SIG-M5 treated with dmso at 0.1 percent for 504 hours (cell line): ENCODE results near the gene LPCAT3.
"Not testable (repeated sequence)": the region's sequence is repeated elsewhere in the genome, so short reads cannot be mapped to it uniquely, and the experiment has no call there.

Source experiments
- DNase-seq: peaks from one replicate; lab custom pipeline; 2025; ENCODE audit not compliant: unreplicated experiment; lab: John Stamatoyannopoulos, UW

LPCAT3 gene

DNA sequence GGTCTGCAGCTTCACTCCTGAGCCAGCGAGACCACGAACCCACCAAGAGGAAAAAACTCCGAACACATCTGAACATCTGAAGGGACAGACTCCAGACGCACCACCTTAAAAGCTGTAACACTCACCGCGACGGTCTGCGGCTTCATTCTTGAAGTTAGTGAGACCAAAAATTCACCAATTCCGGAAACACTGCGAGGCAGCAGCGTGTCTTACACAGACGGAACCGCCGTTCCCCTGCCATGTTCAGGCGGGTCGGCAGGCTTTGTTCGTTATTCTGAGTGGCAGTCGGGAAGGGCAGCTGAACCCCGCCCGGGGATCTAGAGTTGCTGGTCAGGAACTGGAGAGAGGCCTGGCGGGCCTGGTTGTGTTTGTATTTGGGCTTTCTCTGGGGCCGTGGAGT is 20.3 kb upstream of the LPCAT3 start:
- DNase-seq: no peak

DNA sequence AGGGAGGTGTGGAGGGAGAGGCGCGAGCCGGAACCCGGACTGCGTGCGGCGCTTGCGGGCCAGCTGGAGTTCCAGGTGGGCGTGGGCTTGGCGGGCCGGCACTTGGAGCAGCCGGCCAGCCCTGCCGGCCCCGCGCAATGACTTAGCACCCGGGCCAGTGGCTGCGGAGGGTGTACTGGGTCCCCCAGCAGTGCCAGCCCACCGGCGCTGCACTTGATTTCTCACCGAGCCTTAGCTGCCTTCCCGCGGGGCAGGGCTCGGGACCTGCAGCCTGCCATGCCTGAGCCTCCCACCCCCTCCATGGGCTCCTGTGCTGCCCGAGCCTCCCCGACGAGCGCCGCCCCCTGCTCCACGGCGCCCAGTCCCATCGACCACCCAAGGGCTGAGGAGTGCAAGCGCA is 19.1 kb upstream of the LPCAT3 start:
- not testable (repeated sequence) for DNase-seq

DNA sequence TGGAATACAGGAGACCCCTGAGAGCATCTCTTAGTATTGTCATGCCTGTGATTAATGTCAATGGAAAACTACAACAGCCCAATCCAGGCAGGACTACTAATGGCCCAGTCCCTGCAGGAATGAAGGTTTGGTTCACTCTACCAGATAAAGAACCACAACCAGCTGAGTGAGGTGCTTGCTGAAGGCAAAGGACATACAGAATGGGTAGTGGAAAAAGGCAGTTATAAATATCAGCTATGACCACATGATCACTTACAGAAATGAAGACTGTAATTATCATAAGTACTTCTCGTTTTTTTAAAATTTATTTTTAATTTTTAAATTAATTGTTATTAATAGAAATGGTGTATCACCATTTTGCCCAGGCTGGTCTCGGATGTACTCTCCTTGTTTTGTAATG is 17.2 kb upstream of the LPCAT3 start:
- no peak for DNase-seq

DNA sequence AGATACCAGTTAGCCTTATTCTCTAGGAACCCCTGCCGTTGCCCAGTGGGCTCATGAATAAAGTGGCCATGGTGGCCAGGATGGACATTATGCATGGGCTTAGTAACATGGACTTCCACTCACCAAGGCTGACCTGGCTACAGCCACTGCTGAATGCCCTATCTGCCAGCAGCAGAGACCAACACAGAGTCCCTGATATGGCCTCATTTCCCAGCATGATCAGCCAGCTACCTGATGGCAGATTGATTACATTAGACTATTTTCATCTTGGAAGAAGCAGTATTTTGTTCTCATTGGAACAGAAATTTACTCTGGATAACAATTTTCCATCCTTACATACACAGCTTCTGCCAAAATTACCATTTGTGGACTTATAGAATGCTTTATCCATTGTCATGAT is 16.2 kb upstream of the LPCAT3 start:
- DNase-seq: no peak

DNA sequence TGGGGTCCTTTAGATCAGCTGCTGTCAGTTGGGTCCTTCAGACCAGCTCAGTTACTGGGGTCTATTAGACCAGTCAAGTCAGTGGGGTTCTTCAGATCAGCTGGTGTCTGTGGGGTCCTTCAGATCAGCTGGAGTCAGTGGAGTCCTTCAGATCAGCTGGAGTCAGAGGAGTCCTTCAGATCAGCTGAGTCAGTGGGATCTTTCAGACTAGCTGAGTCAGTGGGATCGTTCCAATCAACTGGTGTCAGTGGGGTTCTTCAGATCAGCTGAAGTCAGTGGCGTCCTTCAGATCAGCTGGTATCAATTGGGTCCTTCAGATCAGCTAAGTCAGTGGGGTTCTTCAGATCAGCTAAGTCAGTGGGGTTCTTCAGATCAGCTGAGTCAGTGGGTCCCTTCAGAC is 14.7 kb upstream of the LPCAT3 start:
- no peak for DNase-seq

DNA sequence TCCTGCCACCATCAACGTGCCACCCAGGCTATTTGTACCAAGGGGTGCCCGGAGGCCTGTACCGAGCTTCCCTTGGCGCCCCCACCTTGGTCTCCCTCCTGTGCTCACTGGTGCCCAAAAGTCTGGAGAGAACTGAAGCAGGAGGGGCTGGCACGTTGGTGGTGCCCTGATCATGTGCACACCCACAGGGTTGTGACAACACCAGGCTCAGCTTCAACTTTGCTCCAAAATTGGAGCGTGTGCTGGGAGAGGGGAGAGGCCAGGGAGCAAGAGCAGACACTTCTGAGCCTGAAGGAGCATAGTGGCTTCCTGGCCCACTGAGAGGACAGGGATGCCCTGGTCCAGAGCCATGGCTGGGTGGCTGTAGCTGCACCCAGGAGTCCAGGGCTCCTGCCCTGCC is 13.0 kb upstream of the LPCAT3 start:
- no peak for DNase-seq

DNA sequence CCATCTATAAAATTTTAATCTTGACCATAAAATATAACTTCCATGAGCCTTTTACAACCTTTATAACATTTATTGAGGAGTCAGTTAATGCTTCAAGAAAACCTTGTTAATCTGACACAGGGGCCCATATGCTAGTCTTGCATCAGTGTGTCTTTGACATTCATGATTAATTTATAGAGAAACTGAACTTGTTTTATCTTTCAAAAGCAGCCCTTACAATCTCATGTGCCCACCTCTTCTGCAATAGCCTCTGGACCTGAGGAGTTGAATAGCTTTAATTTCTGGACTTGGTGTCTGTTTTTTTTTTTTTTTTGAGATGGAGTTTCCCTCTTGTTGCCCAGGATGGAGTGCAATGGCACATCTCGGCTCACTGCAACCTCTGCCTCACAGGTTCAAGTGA is 8.6 kb upstream of the LPCAT3 start:
- no peak for DNase-seq

DNA sequence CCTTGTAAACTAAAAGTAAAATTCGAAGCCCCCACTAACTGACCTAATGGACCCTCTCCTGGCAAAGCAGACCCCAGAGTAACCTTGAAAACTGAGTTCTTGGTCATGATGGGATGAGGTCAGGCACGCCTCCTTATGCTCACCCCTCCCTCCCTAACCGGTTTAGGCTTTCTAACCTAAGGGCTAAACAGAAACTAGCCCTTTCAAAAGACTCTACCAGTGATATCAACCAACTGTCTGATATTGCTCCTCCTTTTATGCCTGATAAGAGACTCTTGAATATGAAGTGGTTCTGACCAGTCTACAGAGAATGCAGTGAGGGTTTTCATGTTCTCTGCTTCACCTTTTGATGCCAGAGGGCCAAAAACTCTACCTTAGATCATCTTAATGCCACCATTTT is 4.8 kb upstream of the LPCAT3 start:
- DNase-seq: no peak

DNA sequence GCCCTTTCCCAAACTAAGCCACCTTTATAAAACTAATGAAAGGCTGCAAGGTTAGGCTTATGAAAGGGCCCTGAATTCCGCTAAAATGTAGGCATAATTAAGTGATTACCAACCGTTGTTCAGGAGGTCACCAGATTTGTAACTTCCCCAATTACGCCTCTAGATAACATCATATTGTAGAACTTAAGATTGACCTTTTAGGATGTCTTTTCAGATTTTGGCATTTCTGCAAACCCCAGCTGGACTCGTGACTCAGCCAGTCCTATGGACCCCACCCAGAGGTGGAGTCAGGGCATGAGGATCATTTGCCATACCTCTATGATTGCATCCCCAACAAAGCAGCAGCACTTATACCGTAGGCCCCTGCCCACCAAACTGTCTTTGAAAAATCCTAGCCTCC is 3.7 kb upstream of the LPCAT3 start:
- DNase-seq: no peak

DNA sequence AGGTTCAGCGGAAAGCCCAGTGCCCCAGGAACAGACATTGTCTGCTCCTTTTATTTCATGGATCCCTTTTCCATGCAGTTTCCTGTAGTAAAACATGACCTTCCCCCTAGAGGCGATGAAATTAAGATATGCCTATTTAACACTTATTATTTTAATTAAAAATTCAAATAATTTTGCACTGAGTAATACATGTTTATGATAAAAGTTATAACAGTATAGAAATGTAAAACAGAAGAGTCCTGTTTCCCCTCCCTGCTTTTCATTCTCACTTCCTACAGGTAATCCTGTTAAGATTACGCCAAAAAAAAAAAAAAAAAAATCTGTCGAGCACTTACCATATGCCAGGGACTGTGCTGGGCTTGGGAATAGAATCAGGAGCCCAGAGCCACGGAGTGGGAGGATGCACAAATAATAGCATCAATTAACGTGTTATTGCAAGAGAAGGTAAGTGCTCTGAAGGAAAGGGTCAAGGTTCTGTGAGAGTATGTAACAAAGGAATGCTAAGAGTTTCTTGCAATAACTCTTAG is 830 bp upstream of the LPCAT3 start:
- no peak for DNase-seq

DNA sequence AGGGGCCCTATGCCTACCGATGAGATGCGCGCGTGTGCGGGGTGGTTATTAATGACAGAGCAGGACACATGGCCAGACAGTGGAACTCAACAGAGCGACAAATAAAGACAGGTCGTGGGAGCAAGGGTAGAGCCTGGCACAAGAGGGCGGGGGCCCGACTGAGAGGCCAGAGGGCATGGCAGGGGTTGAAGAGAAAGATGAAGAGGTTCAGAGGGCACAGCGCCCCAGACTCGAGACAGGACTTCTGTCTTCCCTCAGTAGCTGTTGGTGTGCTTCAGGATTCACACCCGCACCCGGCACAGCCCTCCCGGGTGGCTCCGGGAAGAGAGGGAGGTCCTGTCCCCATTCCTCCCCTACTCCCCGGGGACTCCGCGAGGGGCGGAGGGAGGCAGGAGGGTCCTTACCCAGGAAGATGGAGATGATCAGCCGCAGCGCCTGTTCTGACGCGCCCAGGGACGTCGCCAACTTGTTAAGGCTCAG is 366 bp downstream of the LPCAT3 start:
- peak; percentile 50 for DNase-seq

DNA sequence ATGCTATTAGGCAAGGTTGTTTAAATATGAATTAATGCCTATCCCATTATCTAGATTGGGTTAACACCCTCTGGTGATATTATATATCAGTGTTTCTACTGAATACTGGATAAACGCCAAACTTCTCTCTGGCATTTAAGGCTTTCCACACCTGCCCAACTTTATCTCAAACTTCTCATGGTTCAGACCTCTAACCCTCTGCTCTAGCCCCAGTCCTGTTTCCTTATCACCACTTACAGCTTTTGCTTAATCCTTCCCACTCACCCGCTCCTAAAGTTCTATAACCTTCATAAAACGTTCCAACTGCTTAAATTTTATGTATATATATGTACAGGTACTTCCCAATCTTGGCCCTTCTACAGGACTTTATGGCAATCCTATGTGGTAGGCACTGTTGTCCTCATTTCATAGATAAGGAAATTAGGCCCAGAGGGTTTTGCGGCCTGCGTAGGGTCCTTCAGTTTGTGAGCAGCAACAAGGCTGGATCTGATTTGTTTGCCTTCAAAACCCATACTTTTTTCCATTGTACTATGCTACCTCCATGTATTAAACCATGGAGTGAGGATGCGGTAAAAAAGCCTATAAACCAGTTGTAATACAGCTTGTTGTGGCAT is 1.2 kb downstream of the LPCAT3 start:
- DNase-seq: no peak

DNA sequence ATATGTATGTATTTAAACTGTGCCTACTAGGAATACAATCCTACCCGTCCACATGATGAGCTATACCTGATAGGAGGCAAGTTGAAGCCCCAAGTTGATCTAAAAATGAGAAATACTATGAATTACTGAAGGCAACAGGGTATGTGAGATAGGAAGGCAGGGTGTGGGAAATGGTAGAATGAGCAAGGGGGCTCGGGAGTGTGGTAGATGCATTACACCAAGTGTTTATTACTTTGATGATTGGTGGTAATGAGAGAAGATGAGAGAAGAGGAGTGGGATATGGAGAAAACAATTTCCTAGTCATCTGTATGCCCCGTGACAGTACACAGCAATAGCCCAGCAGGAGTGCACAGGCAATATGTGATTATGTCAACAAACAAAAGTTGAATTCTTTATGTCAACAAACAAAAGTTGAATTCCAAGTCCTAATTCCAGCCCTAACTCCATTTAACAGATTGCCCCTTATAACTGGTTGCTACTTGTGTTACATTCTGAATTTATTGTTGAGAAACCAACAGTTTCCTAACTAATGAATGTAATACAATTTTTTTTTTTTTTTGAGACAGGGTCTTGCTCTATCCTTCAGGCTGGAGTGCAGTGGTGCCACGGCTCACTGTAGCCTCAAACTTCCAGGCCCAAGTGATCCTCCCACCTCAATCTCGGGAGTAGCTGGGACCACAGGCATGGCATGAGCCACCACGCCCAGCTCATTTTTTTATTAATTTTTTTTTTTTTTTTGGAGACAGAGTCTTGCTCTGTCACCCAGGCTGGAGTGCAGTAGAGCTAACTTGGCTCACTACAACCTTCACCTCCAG is 2.5 kb downstream of the LPCAT3 start:
- no peak for DNase-seq

DNA sequence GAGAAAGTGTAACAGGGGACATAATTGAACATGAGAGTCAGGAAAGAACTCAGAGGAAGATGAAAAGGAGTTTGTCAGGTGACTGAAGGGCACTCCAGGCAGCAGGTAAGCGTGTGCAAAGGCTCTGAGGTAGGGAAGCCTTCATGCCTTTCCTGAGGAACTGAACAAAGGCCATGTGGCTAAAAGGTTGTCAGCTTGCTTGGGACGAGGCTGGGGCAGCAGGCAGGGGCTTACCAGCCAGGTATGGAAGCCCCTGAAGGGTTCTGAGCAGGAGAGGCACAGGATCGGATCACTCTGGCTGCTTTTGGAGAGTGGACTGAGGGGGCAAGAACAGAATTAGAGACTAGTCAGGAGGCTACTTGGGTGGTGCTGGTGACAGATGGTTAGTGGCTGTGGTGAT is 5.2 kb downstream of the LPCAT3 start:
- DNase-seq: no peak

DNA sequence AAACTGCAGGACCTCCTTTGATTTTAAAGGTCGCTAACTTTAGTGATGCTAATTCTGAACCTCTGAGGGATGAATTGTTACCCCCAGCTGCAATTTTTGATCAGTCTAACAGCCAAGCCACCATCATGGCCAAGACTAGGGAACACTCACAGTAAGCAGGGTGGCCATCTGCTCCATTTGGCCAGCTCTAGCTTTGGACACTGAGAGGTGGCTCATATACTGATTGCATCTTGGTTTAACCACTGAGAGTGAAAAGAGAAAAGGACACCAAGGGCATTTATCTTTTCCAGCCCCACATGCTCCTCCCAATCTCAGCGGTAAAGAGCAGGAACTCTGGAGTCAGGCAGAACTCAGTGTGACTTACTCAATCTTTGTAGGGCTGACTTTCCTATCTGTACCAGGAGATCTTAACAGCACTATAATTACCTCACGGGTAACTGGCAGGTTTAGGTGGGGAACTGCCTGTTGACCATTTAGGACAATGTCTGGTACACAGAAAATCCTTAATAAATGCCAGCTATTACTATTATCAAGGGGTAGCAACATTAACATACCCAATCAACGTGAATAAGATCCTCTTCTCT is 6.2 kb downstream of the LPCAT3 start:
- DNase-seq: no peak

DNA sequence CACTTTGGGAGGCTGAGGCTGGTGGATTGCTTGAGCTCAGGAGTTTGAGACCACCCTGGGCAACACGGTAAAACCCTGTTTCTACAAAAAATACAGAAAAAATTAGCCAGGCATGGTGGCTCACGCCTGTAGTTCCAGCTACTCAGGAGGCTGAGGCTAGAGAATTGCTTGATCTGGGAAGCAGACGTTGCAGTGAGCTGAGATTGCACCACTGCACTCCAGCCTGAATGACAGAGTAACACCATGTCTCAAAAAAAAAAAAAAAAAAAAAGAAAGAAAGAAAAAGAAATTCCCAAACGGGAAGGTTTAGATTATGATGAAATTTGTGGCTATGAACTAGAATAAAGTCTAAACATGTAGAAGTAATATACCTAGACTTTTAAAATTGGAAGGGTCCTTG is 6.9 kb downstream of the LPCAT3 start:
- DNase-seq: not testable (repeated sequence)

DNA sequence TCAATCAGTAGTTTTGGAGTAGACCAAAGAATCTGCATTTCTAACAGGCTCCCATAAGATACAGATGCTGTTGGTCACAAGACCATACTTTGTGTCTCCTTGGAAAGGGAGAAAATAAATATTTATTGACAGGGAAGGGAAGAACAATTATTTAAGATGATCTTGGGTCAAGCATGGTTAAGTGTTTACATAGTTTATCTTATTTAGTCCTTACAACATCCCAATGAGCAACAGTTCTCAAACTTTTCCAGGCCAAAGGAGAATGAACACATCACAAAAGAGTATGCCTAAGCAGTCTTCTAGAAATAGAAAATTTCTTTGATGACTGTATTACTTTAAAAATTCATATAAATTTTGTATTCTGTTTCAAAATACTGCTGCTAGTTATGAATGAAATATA is 8.8 kb downstream of the LPCAT3 start:
- DNase-seq: no peak

DNA sequence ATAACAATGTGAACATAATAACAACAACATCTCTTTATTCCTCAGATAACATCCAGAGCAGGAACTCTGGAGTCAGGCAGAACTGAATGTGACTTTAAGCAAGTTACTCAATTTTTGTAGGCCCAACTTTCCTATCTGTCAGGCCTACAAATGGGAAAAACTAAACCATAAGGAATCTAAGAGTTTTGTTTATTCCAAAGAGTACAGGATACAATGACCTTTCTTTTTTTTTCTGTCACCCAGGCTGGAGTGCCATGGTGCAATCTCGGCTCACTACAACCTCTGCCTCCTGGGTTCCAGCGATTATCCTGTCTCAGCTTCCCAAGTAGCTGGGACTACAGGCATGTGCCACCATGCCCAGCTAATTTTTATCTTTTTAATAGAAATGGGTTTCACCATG is 9.4 kb downstream of the LPCAT3 start:
- no peak for DNase-seq

DNA sequence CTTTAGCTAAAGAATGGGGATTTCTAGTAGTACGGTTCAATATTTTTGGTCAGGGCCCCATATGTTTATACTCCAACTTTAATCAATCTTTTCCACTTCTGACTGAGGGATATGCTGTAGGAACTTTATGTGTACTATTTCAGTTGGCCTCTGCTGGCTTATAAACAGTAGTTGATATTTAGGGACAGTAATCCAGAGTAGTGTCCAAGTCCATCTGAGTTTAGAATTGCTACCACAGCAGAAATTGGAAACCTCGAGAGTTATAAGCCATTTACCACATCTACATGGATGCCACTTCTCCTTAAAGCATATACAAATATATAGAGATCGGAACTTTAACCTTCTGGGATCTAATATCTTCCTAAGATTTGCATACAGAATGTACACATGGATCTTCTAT is 11.6 kb downstream of the LPCAT3 start:
- DNase-seq: no peak

DNA sequence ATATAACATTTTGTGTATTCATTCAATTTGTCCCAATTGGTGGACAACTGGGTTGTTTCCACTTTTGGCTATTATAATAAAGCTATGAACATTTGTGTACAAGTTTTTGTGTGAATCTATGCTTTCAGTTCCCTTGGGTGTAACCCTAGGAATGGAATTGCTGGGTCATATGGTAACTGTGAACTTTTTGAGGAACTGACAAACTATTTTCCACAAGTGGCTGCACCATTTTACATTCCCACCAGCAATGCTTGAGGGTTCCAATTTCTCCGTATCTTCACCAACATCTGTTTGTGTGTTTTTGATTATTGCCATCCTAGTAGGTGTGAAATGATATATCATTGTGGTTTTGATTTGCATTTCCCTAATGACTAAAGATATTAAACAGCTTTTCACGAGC is 13.0 kb downstream of the LPCAT3 start:
- DNase-seq: peak; percentile 14

DNA sequence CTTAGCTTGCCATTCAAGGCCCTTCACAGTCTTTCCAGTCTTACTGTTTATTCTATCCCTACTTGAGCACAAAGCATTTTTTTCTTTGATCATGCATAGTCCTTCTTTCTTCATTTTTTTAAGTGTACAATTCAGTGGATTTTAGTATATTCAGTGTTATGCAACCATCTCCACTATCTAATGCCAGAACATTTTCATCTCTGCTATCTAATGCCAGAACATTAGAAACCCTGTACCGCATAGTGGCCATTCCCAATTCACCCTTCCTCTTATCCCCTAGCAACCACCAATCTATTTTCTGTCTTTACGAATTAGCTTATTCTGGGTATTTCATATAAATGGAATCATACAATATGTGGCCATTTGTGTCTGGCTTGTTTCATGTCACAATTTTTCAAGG is 13.4 kb downstream of the LPCAT3 start:
- no peak for DNase-seq

DNA sequence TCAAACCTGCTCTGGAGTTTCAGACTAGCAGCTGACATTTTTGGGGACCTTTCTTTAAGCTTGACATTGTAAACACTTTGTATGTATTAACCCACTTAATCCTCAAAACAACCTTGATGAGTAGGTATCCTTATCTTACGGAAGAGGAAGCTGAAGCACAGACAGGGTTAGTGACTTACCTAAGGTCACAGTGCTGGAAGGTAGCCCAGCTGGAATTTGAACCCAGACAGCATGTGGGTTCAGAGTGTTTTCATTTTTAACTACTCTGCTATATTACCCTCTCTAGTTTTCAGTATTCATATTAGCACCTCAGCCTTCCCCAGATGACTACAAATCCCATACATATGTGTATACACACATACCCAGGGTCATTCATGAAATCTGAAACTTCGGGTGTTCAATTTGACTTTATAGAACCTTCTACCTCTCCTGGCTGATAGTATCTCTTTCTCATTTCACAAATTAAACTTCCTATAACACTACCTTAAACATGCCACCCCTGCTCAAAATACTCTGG is 13.9 kb downstream of the LPCAT3 start:
- no peak for DNase-seq
